NCI-H1694 treated with DMSO at 0.1 percent for 48 hours (cell line): Measurements from ENCODE around the gene ABR.
"Not testable (repeated sequence)": the region's sequence is repeated elsewhere in the genome, so short reads cannot be mapped to it uniquely, and the experiment has no call there.

Source experiments
- DNase-seq: peaks from one replicate; lab custom pipeline; 2025; lab: John Stamatoyannopoulos, UW

The ABR gene

DNA sequence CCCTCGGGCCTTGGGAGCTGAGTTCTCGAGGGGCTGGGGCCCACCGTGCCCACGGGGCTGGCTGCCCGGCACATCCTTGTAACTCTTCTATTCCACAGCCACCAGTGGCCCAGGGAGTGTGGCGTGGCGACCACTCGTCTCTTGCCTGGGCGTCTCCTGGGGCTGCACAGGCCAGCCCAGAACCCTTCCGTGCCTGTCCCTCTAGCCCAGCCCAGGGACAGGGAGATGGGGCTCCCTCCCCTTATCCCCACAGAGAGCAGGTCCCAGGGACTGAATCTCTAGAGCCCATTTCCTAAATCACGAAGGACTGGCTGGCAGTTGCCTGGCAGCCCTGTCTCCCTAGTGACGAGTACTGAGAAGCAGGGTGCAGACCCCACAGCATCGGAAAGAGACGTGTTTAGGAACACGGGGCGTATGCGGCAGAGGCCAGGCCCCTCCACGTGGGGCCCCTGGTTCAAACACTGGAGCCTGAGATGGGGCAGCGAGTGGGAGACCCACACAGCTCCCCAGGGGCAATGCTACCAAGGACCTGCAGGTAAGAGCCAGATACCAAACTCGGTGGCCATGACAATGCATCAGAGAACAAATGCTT is 131.8 kb downstream of the ABR start:
- no peak for DNase-seq

DNA sequence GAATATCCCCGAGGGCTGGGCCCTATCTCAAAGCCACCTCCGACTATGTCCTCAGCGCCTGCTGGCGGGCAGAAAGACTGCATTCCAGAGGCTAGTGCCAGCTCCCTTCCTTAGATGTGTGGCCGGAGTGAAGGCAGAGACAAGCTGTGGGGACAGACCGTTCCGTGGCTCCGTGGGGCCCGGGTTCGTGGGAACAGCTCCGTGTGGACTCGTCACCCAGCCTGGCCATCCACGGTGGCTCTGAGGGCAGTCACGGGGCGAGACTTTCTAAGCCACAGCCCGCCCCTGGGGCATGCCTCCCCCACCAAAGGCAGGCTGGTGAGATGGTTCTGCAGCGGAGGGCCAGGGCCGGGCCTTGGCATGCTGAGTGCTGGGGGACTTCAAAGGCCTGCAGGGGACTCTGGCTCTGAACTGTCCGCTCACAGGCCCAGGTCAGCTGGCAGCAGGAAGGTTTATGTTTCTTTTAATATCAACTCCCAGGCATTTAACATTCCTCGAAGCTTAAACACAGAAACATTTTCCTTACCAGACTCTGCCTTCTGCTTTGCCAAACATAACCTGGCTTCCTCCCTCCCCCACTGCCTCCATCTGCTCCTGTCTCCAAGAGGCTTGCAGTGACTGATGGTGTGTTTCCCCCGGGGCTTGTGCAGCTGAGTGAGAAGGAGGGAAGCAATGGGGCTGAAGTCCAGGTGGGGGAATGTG is 132.5 kb downstream of the ABR start:
- DNase-seq, result peak; percentile 87

DNA sequence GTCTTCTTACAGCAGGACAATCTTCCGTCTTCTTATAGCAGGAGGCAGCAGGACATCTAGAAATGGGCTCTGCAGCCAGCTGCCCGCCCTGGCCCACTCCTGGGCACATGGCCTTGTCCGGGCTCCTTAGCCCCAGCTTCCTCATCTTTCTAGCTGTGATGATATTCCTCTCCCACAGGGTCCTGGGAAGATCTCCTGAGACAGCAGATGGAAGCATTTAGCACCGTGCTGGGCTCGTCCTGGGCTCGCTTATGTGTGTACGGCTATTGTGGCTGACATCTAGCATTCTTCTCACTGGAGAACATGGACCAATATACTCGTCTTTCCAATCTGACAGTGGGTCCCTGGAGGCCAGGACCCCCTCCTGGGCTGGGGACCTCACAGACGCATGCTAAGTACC is 134.3 kb downstream of the ABR start:
- DNase-seq, result no peak

DNA sequence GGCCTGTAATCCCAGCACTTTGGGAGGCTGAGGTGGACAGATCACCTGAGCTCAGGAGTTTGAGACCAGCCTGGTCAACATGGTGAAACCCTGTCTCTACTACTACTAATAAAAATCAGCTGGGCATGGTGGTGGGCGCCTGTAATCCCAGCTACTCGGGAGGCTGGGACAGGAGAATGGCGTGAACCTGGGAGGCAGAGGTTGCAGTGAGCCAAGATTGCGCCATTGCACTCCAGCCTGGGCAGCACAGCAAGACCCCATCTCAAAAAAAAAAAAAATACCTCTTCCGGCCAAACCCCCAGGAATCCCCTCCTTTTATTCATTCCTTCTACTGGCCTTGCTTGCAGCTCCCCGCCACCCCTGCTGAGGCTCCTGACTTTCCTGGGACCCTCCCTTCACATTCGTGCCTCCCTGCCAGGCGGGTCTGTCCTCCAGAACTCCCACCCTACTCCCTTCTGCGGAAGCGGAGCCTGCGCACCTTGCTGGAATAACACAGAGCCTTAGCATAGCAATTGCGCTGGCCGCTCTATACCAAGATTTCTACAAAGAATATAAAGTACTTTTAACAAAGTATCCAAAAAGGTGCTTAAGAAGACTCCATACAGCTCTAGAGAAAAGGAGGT is 135.3 kb downstream of the ABR start:
- DNase-seq, result not testable (repeated sequence)

DNA sequence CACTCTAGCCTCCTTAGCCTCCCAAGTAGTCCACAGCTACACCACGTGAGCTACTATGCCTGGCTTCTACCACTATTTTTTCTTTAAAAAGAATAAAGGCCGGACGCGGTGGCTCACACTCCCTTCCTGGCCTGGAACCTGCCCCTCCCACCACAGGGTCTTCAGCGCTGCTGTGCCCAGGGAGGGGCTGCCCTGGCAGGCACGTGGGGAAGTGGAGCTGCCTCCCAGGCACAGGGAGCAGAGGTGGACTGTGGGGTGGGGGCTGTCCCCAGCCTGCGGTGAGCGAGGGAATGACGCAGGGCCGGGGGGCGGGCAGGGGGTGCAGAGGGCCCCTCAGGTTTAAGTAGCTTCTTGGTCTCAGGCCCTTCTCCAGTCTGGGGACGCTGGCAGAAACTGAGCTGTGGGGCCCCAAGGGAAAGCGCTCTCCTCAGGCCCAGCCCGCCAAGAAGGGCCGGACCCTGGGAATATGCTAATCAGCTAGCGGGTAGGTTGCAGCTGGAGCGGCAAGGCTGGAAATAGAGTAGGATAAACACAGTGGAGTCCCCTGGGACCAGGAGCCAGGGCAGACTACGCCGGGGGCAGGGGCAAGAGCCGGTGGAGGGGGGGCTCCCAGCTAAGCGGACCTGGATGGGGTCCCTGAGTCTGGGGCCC is 136.1 kb downstream of the ABR start:
- no peak for DNase-seq

GRCh38 chr17:1042486-1042885 is 137.3 kb downstream of the ABR start:
- no peak for DNase-seq

GRCh38 chr17:1041746-1042145 is 138.0 kb downstream of the ABR start:
- DNase-seq, result no peak

DNA sequence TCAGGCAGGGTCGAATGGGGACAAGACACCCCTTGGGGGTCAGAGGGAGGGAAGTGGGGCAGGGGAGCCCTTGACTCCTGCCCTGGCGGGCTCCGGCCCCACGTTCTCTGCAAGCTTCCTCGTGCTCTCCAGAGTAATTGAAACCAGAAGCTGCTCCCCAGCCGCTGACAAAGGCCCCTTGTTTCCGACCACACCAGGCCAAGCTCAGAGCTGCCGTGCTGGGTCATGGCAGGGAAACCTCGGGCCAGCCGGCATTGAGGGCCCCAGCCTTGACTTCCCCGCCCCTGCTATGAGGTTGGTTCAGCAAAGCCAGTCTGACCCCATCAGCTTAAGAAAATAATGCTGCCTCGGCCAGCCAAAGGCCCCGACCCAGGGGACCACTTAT is 139.6 kb downstream of the ABR start:
- DNase-seq, result no peak

DNA sequence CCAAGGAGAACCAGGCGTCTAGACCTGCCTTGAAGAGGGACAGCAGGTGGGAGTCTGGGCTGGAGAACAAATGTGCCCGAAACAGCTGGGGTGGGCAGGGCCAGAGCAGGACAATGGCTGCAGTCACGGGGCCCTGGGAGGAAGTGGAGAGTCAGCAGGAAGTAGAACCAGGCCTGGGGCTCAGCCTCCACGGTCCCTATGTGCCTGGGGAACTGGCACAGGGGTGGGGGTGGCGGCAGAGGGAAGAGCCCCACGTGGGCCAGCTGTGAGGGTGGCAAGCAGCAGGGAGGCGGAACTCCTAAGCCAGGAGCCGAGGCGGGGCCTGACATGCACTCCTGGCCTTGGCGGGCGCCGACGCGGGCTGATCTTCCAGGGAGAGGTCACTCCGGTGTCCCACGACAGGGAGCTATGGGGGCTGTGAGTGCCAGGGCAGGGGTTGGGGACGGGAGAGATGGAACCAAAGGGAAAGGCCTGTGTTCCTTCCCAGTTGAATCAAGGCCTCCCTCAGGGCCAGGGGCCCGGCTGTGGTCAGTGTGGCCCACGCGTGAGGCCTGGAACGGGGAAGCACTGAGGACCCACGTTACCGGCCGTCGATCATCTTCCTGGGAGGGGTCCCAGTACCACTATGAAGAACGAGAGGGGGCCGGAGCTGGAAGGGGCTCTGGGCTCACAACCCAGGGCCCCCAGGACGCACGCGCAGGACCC is 140.1 kb downstream of the ABR start:
- DNase-seq, result no peak

- DNase-seq, result no peak
Observed at GRCh38 chr17:1039123-1039507, 140.7 kb downstream of the ABR start.

- DNase-seq, result no peak
Observed at GRCh38 chr17:1038459-1039122, 141.2 kb downstream of the ABR start.

GRCh38 chr17:1037238-1037879 is 142.4 kb downstream of the ABR start:
- no peak for DNase-seq

DNA sequence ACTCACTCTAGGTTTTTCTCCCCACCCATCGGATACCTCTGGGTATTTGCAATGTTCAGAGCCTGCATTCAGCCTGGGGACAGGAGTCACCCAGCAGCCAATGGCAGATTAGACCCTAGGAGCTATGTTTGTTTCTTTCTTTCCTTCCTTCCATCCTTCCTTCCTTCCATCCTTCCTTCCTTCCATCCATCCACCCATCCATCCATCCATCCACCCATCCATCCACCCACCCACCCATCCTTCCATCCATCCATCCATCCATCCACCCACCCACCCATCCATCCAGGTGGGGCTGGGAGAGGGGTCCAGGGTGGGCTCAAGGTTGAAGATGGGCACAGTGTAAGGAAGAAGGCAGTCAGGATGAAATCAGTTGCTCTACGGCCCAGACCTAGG is 142.9 kb downstream of the ABR start:
- DNase-seq, result no peak

DNA sequence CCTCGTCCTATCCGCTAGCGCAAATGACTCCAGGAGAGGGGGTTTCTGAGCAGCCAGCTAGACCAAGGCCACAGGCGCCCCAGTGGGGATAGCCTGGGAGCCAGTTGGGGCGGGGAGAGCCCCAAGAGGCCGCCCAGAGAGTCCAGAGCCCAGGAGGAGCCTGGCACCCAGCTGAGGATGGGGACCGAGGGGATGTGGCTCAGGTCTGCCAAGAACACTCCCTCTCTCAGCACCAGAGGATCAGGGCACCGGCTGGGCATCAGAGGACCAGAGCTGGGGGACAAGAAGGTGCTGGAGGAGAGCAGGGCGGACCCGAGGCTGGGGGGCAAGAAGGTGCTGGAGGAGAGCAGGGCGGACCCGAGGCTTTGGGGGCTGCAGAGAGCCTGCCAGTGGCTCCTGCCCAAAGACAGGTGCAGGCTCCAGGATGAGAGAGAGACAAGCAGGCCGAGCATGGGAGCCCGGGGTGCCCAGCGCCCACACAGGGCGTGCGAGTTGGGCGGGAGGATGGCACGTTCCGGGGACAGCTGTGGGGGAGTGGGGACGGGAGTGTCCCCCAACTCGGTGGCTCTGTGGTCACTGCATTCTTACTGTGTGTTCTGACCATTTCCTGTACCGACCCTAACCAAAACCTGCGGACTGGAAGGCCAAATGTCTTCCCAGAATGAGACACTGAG is 143.5 kb downstream of the ABR start:
- DNase-seq, result no peak

GRCh38 chr17:1035546-1036170 is 144.1 kb downstream of the ABR start:
- DNase-seq, result peak; percentile 76

- DNase-seq, result no peak
Observed at GRCh38 chr17:1034652-1035210, 145.1 kb downstream of the ABR start.

GRCh38 chr17:1033503-1033902 is 146.3 kb downstream of the ABR start:
- DNase-seq, result no peak

DNA sequence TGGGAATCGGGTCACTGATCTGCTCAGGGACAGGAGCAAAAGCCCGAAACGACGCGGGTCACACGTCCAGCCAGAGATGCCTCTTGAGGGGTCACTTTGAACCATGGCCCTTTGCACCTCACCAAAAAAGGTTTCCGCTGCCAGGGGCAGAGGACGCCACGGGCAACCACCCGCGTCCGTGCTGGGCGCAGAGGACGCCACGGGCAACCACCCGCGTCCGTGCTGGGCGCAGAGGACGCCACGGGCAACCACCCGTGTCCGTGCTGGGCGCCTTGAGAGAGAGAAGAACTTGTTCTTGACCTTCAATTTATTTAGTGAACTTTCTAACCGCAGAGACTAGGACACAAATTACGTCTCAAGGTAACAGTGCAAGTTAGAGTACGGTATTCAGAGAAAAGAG is 147.4 kb downstream of the ABR start:
- DNase-seq, result no peak

- no peak for DNase-seq
Observed at GRCh38 chr17:1031711-1032110, 148.1 kb downstream of the ABR start.
